HepG2 (cell line): ENCODE data around the gene RBM34. TPM values are rescaled to one million over a fixed set of nuclear protein-coding genes. Genes with fewer than 3 reads are reported as not detected.

Experiments used
- ATAC-seq: fragments of 200-7000 bp; cut with Tn5 transposase; 3 replicates; pipeline ENCODE4 v1.9.1; 2020; ENCODE audit warnings: mild to moderate bottlenecking, moderate library complexity
- BruUV-seq: library from RNA; stranded (reverse); fragments of 400-500 nt; replicated peaks from 2 replicates; lab custom pipeline; 2021; lab: Mats Ljungman, UMichigan
- CTCF ChIA-PET: fragments of 300-600 bp; formaldehyde crosslinking; extraction: SDS; loops from one replicate; lab custom pipeline; 2021; ENCODE audit warnings: low total read pairs, inconsistent platforms, low intra/inter-chr PET ratio; lab: Yijun Ruan, JAX
- POLR2A ChIA-PET: fragments of 350-600 bp; sonication (Branson Sonifier 250); formaldehyde crosslinking; loops from one replicate; lab custom pipeline; 2020; ENCODE audit warnings: antibody characterized with exemption, inconsistent platforms; lab: Yijun Ruan, JAX
- DNase-seq: peaks from one replicate; pipeline ENCODE4 v3.0.0-alpha.2; 2015; ENCODE audit warnings: low spot score
- FAIRE-seq: peaks from 3 replicates; lab custom pipeline; 2011; peaks lifted over from hg19 to GRCh38; lab: Jason Lieb, UNC
- H2AFZ ChIP-seq: one replicate; pipeline ENCODE4 v1.6.1; 2011; ENCODE audit warnings: low read length, inconsistent platforms
- H3K27ac ChIP-seq: fragments of 300-600 bp; 3 replicates; pipeline ENCODE4 v1.8.0; 2011; ENCODE audit warnings: mixed run types, mild to moderate bottlenecking, mixed read lengths, low read length, inconsistent platforms; ENCODE audit not compliant: insufficient read depth; ENCODE audit errors: extremely low read length
- H3K27me3 ChIP-seq, 2 experiments: fragments of 200-600 bp in 1 of 2; 2 replicates in 1 of 2; 3 replicates in 1 of 2; pipeline versions ENCODE4 v1.6.0 to v1.8.0; 2011; ENCODE audit warnings: low read length in 2 of 2, mild to moderate bottlenecking in 2 of 2, moderate library complexity in 2 of 2, inconsistent platforms in 1 of 2; ENCODE audit not compliant: insufficient read depth in 2 of 2, control insufficient read depth in 1 of 2
- H3K36me3 ChIP-seq, 2 experiments: fragments of 200-600 bp in 1 of 2; replicated peaks in 1 of 2; 2 replicates in 1 of 2; 3 replicates in 1 of 2; pipeline versions ENCODE4 v1.5.1 to v1.8.0; 2011; ENCODE audit warnings: low read length in 2 of 2, inconsistent platforms in 1 of 2; ENCODE audit not compliant: insufficient read depth in 2 of 2, control insufficient read depth in 1 of 2
- H3K4me1 ChIP-seq: 2 replicates; pipeline ENCODE4 v1.5.1; 2012; ENCODE audit warnings: low read length, inconsistent platforms; ENCODE audit not compliant: insufficient read depth
- H3K4me2 ChIP-seq: 2 replicates; pipeline ENCODE4 v1.6.0; 2011; ENCODE audit warnings: low read depth, low read length, inconsistent platforms
- H3K4me3 ChIP-seq, 3 experiments: fragments of 200-600 bp in 1 of 3; sonication (generic), shearing (Covaris generic) in 1 of 3; replicated peaks in 1 of 3; 2 replicates each; pipeline ENCODE4 v1.5.1; 2011 to 2016; ENCODE audit warnings: low read length in 3 of 3, inconsistent platforms in 2 of 3, low read depth in 2 of 3, mild to moderate bottlenecking in 2 of 3, control low read depth in 1 of 3, mixed read lengths in 1 of 3; ENCODE audit not compliant: insufficient read depth in 1 of 3
- H3K79me2 ChIP-seq: one replicate; pipeline ENCODE4 v1.6.1; 2011; ENCODE audit warnings: low read length, inconsistent platforms; ENCODE audit not compliant: insufficient read depth
- H3K9ac ChIP-seq: 2 replicates; pipeline ENCODE4 v1.6.0; 2011; ENCODE audit warnings: mild to moderate bottlenecking, low read depth, low read length, inconsistent platforms; ENCODE audit not compliant: insufficient read depth
- H3K9me3 ChIP-seq: 2 replicates; pipeline ENCODE4 v1.5.1; 2012; ENCODE audit warnings: mild to moderate bottlenecking, low read length
- H4K20me1 ChIP-seq: 2 replicates; pipeline ENCODE4 v1.6.0; 2011; ENCODE audit warnings: inconsistent platforms, mild to moderate bottlenecking, low read length, moderate library complexity; ENCODE audit not compliant: insufficient read depth
- DBP ChIP-seq: sonication (generic); formaldehyde crosslinking; IDR thresholded peaks from 2 replicates; pipeline ENCODE4 v1.4.0; 2020; ENCODE audit warnings: missing genetic modification reagents; ENCODE audit errors: not compliant biosample characterization
- FLYWCH1 ChIP-seq: sonication (generic); formaldehyde crosslinking; IDR thresholded peaks from 2 replicates; pipeline ENCODE4 v1.8.1; 2023; ENCODE audit warnings: mild to moderate bottlenecking, missing genetic modification reagents
- FOXK1 ChIP-seq: sonication (generic); formaldehyde crosslinking; IDR thresholded peaks from 2 replicates; pipeline ENCODE4 v1.4.0; 2020; ENCODE audit warnings: low read depth, missing genetic modification reagents, borderline replicate concordance
- GLMP ChIP-seq: sonication (generic); formaldehyde crosslinking; IDR thresholded peaks from 2 replicates; pipeline ENCODE4 v1.9.0; 2021; ENCODE audit warnings: missing genetic modification reagents, mild to moderate bottlenecking, borderline replicate concordance
- MTF2 ChIP-seq: sonication (generic); formaldehyde crosslinking; IDR thresholded peaks from 2 replicates; pipeline ENCODE4 v1.5.0; 2020; ENCODE audit warnings: missing genetic modification reagents, borderline replicate concordance
- NFRKB ChIP-seq: fragments of 450-650 bp; IDR thresholded peaks from 2 replicates; pipeline ENCODE4 v1.6.1; 2017
- NR2F1 ChIP-seq, 2 experiments: fragments of 450-650 bp in 1 of 2; formaldehyde crosslinking in 1 of 2; IDR thresholded peaks; 2 replicates each; pipeline versions ENCODE4 v1.5.0 to v1.6.1; 2016 to 2020; ENCODE audit warnings: mild to moderate bottlenecking in 1 of 2, missing compliant biosample characterization in 1 of 2, missing genetic modification reagents in 1 of 2, moderate library complexity in 1 of 2
- POLR2AphosphoS5 ChIP-seq: IDR thresholded peaks from 2 replicates; pipeline ENCODE4 v1.6.1; 2012; ENCODE audit warnings: low read depth, low read length
- TSC22D2 ChIP-seq: sonication (generic); formaldehyde crosslinking; IDR thresholded peaks from 2 replicates; pipeline ENCODE4 v1.5.1; 2020; ENCODE audit warnings: missing genetic modification reagents, mild to moderate bottlenecking, borderline replicate concordance
- USF2 ChIP-seq, 2 experiments: sonication (generic) in 1 of 2; formaldehyde crosslinking in 1 of 2; IDR thresholded peaks; 2 replicates each; pipeline versions ENCODE4 v1.5.1 to v1.6.1; 2011 to 2020; ENCODE audit warnings: borderline replicate concordance in 1 of 2, low read depth in 1 of 2, low read length in 1 of 2, mild to moderate bottlenecking in 1 of 2, missing genetic modification reagents in 1 of 2, moderate library complexity in 1 of 2
- ZEB1 ChIP-seq: IDR thresholded peaks from 2 replicates; pipeline ENCODE4 v1.6.1; 2012; ENCODE audit warnings: mild to moderate bottlenecking, low read depth, inconsistent platforms; ENCODE audit not compliant: insufficient replicate concordance
- ZFP1 ChIP-seq: IDR thresholded peaks from 2 replicates; pipeline ENCODE4 v1.6.1; 2016
- ZNF329 ChIP-seq: sonication (generic); formaldehyde crosslinking; IDR thresholded peaks from 2 replicates; pipeline ENCODE4 v1.9.0; 2021; ENCODE audit warnings: low read depth, mild to moderate bottlenecking, missing genetic modification reagents
- ZNF414 ChIP-seq: sonication (generic); formaldehyde crosslinking; IDR thresholded peaks from 2 replicates; pipeline ENCODE4 v1.5.0; 2020; ENCODE audit warnings: missing genetic modification reagents
- ZNF737 ChIP-seq: sonication (generic); formaldehyde crosslinking; IDR thresholded peaks from 2 replicates; pipeline ENCODE4 v1.5.0; 2020; ENCODE audit warnings: missing genetic modification reagents, mild to moderate bottlenecking, borderline replicate concordance
- ZNF879 ChIP-seq: sonication (generic); formaldehyde crosslinking; IDR thresholded peaks from 2 replicates; pipeline ENCODE4 v1.8.1; 2023; ENCODE audit warnings: missing genetic modification reagents
- WGBS: methylation state at CpG from one replicate; pipeline ENCODE4 v1.1.6; 2017; ENCODE audit warnings: low lambda C conversion rate; 5-methylcytosine and 5-hydroxymethylcytosine counted together
- in situ Hi-C: cut with HindIII; loops from 2 replicates; pipeline ENCODE4 v1.10.0; 2017; ENCODE audit warnings: low pct_unique_long_range_greater_than_20kb; ENCODE audit not compliant: extremely low pct_ligation_motif_present
- intact Hi-C: fragments of 100-400 bp; cut with micrococcal nuclease; formaldehyde crosslinking; loops from one replicate; pipeline ENCODE4 v1.10.0; 2022; ENCODE audit not compliant: unreplicated experiment
- polyA plus RNA-seq, 8 experiments: library from polyadenylated mRNA; depleted of rRNA in 3 of 8; stranded (reverse) in 7 of 8; unstranded in 1 of 8; fragments of >200 nt; fragmentation: Illumina TruSeq in 4 of 8; extraction: Trizol in 4 of 8; gene quantifications; 2 replicates each; pipeline versions ENCODE4 v1.2.1 to v1.2.3, GENCODE V29; 2011 to 2016; ENCODE audit warnings: low read depth in 4 of 8, missing spikeins in 1 of 8, mixed read lengths in 1 of 8; ENCODE audit not compliant: insufficient read depth in 1 of 8
- total RNA-seq, 5 experiments: library from RNA; depleted of rRNA; stranded (reverse); fragments of >200 nt; fragmentation: Illumina TruSeq; extraction: Trizol; gene quantifications; 2 replicates each; pipeline ENCODE4 v1.2.3, GENCODE V29; 2016; ENCODE audit warnings: low read depth in 1 of 5

Gene RBM34
- total and polyA plus RNA-seq, 2 of the 13 experiments (the other 11 are each of a cell fraction or from before 2014, with no cell fraction given), result 34.7 to 73.0 TPM

- DNase-seq (no peak), ATAC-seq (0 out of 3 replicates have a peak, but pooled peaks have one; percentile 1), FAIRE-seq (no peak)
- no peaks in the 10 kb centered on the region for H3K9me3 ChIP-seq
- intact Hi-C loops, result loop anchor here (10.0 kb wide), 1 partner anchor 59 kb away; the partner anchor contains the start of gene RBM34
- H3K9ac ChIP-seq, result no peak overlapping the region
- no peak overlapping the region for H2AFZ ChIP-seq
- no peak overlapping the region for H3K27ac ChIP-seq
- BruUV-seq, result no TSS peak
- H3K36me3 ChIP-seq, result peaks cover 9 to 22% of the 10 kb centered on the region in 2 experiments
- H3K4me1 ChIP-seq, result peaks cover 24% of the 10 kb centered on the region
- ChIA-PET CTCF (interaction anchor here (0.7 to 1.4 kb wide), 2 partner anchors 11 to 312 kb away, joined by 4 read pairs; no protein-coding TSS in a partner anchor), POLR2A (interaction anchor here (0.7 to 0.9 kb wide), 3 partner anchors 12 to 303 kb away, joined by 3 to 4 read pairs (median 3); no protein-coding TSS in a partner anchor)
- 94% methylated on average over 12 of the region's 12 CpGs for WGBS
- in situ Hi-C loops, result no loop called here
- H3K4me2 ChIP-seq, result no peak overlapping the region
- H3K4me3 ChIP-seq, result no peak overlapping the region
- H3K27me3 ChIP-seq, result no peaks in the 10 kb centered on the region
- H4K20me1 ChIP-seq, result peaks cover 25% of the 10 kb centered on the region; the same call in 1 of the 2 replicates
- no peaks in the 10 kb centered on the region for H3K79me2 ChIP-seq
- no peak for TF ChIP-seq ZNF414
- TF ChIP-seq ZEB1, result no peak
- TF ChIP-seq ZNF879, result no peak
- TF ChIP-seq FLYWCH1 (CRISPR knock-in tag), result no peak
- no peak for TF ChIP-seq ZNF329 (CRISPR knock-in tag)
- TF ChIP-seq GLMP, result no peak
- TF ChIP-seq ZNF737 (CRISPR knock-in tag), result no peak
- no peak for TF ChIP-seq TSC22D2 (CRISPR knock-in tag)
- TF ChIP-seq MTF2 (CRISPR knock-in tag), result no peak
- TF ChIP-seq FOXK1 (CRISPR knock-in tag), result no peak
- TF ChIP-seq NFRKB, result no peak
- TF ChIP-seq NR2F1 (CRISPR knock-in tag; IDR thresholded peaks at IDR 0.05), result no peak
- no peak for TF ChIP-seq DBP (CRISPR knock-in tag)
- TF ChIP-seq ZFP1 (CRISPR knock-in tag), result no peak
- TF ChIP-seq POLR2AphosphoS5, result no peak
- TF ChIP-seq USF2 (IDR thresholded peaks at IDR 0.05; ENCODE audit: low read depth, low read length), result no peak
- no peak for TF ChIP-seq USF2 (CRISPR knock-in tag; IDR thresholded peaks at IDR 0.05; ENCODE audit: borderline replicate concordance)
Measured at GRCh38 chr1:235105051-235106043, 55.7 kb downstream of the RBM34 start.
